GM12891 (cell line): ENCODE results near the gene AHCYL1.

ENCODE experiments used
- POLR2A ChIP-seq: IDR thresholded peaks from 2 replicates; pipeline ENCODE4 v1.6.1; 2011; ENCODE audit warnings: low read depth, low read length, control low read depth
- POLR2AphosphoS5 ChIP-seq: IDR thresholded peaks from 2 replicates; pipeline ENCODE4 v1.6.1; 2011; ENCODE audit warnings: low read depth, low read length, control low read depth
- SPI1 ChIP-seq: IDR thresholded peaks from 2 replicates; pipeline ENCODE4 v1.6.1; 2011; ENCODE audit warnings: low read depth, low read length, control low read depth

- no peak for TF ChIP-seq POLR2A
- TF ChIP-seq POLR2AphosphoS5, result no peak
- no peak for TF ChIP-seq SPI1
Measured at GRCh38 chr1:110040548-110040947, 56.0 kb downstream of the AHCYL1 start.
